Suppressor macrophage (primary cell): Measurements from ENCODE around the gene WSB1.
"Not testable (repeated sequence)": the region's sequence is repeated elsewhere in the genome, so short reads cannot be mapped to it uniquely, and the experiment has no call there.

Experiments
- DNase-seq, 4 experiments: peaks; one replicate each; pipeline ENCODE4 v3.0.0-alpha.2; 2020 to 2022
- total RNA-seq, 17 experiments: gene quantifications; one replicate each; lab custom pipeline; 2026; ENCODE audit warnings: mixed read lengths in 6 of 17, inconsistent platforms in 3 of 17; lab: John Stamatoyannopoulos, UW

Gene WSB1
- 115 to 418 (median 253) reads per million in 17 experiments for total RNA-seq

GRCh38 chr17:27293898-27294688, at the start of gene WSB1:
TSS of gene WSB1 (plus strand) at chr17:27294114. CDS start at chr17:27294396, 282 bp downstream.
- peak; percentile 96 to 98 (median 98) for DNase-seq

- DNase-seq: peak; percentile 92 to 98 (median 96)
Observed at GRCh38 chr17:27244491-27245223, 49.3 kb upstream of the WSB1 start.

- peak; percentile 84 to 93 (median 92) for DNase-seq
Observed at GRCh38 chr17:27245230-27245696, 48.7 kb upstream of the WSB1 start.

- no peak for DNase-seq
Observed at GRCh38 chr17:27246537-27246936, 47.4 kb upstream of the WSB1 start.

GRCh38 chr17:27247071-27247957, 46.6 kb upstream of the WSB1 start:
- DNase-seq: peak; percentile 45 to 76 (median 72)

- DNase-seq: no peak
Observed at GRCh38 chr17:27247958-27248342, 46.0 kb upstream of the WSB1 start.

GRCh38 chr17:27250791-27251190, 43.1 kb upstream of the WSB1 start:
- not testable (repeated sequence) for DNase-seq

- DNase-seq: not testable (repeated sequence)
Observed at GRCh38 chr17:27254802-27255201, 39.1 kb upstream of the WSB1 start.

- no peak for DNase-seq
Observed at GRCh38 chr17:27256225-27257030, 37.5 kb upstream of the WSB1 start.

- no peak for DNase-seq
Observed at GRCh38 chr17:27257031-27257357, 36.9 kb upstream of the WSB1 start.

GRCh38 chr17:27259356-27259755, 34.6 kb upstream of the WSB1 start:
- no peak for DNase-seq

GRCh38 chr17:27263386-27263785, 30.5 kb upstream of the WSB1 start:
- no peak for DNase-seq

GRCh38 chr17:27264068-27264812, 29.7 kb upstream of the WSB1 start:
- DNase-seq: peak; percentile 49 to 82 (median 62)

GRCh38 chr17:27265333-27265732, 28.6 kb upstream of the WSB1 start:
- DNase-seq: peak in 1 of 4 experiments; percentile 13

- DNase-seq: no peak
Observed at GRCh38 chr17:27266228-27266627, 27.7 kb upstream of the WSB1 start.

GRCh38 chr17:27268394-27269085, 25.4 kb upstream of the WSB1 start:
- no peak for DNase-seq

- DNase-seq: no peak
Observed at GRCh38 chr17:27269201-27269600, 24.7 kb upstream of the WSB1 start.

- no peak for DNase-seq
Observed at GRCh38 chr17:27269974-27270373, 23.9 kb upstream of the WSB1 start.

GRCh38 chr17:27276653-27277156, 17.2 kb upstream of the WSB1 start:
- DNase-seq: no peak

GRCh38 chr17:27279132-27279531, 14.8 kb upstream of the WSB1 start:
- DNase-seq: not testable (repeated sequence)
